HG03025 (cell line): ENCODE data around the gene PPP2R2C.

Source experiments
- ATAC-seq: cut with Tn5 transposase; IDR thresholded peaks from one replicate; pipeline ENCODE4 v1.9.1; 2021; ENCODE audit warnings: mild to moderate bottlenecking, moderate library complexity; ENCODE audit not compliant: unreplicated experiment, low FRiP score

Gene PPP2R2C

GRCh38 chr4:6383929-6384328, 88.5 kb downstream of the PPP2R2C start:
- no peak for ATAC-seq

- no peak for ATAC-seq
Observed at GRCh38 chr4:6383009-6383404, 89.4 kb downstream of the PPP2R2C start.

GRCh38 chr4:6381571-6382123, 90.8 kb downstream of the PPP2R2C start:
- no peak for ATAC-seq

- ATAC-seq, result no peak
Observed at GRCh38 chr4:6380746-6381410, 91.5 kb downstream of the PPP2R2C start.

- ATAC-seq, result no peak
Observed at GRCh38 chr4:6379767-6380745, 92.4 kb downstream of the PPP2R2C start.

- no peak for ATAC-seq
Observed at GRCh38 chr4:6378493-6379445, 93.6 kb downstream of the PPP2R2C start.

GRCh38 chr4:6377626-6378492, 94.6 kb downstream of the PPP2R2C start:
- ATAC-seq, result no peak

- no peak for ATAC-seq
Observed at GRCh38 chr4:6375620-6376295, 96.7 kb downstream of the PPP2R2C start.

GRCh38 chr4:6374575-6374974, 97.8 kb downstream of the PPP2R2C start:
- ATAC-seq, result no peak

GRCh38 chr4:6373541-6374410, 98.6 kb downstream of the PPP2R2C start:
- ATAC-seq, result no peak

GRCh38 chr4:6372649-6373525, 99.5 kb downstream of the PPP2R2C start:
- no peak for ATAC-seq

- ATAC-seq, result no peak
Observed at GRCh38 chr4:6371812-6372211, 100.6 kb downstream of the PPP2R2C start.

- no peak for ATAC-seq
Observed at GRCh38 chr4:6371271-6371670, 101.1 kb downstream of the PPP2R2C start.

- ATAC-seq, result no peak
Observed at GRCh38 chr4:6369924-6370645, 102.3 kb downstream of the PPP2R2C start.

- no peak for ATAC-seq
Observed at GRCh38 chr4:6369511-6369910, 102.9 kb downstream of the PPP2R2C start.

GRCh38 chr4:6369035-6369434, 103.4 kb downstream of the PPP2R2C start:
- no peak for ATAC-seq
